Neural crest cell (in vitro differentiated cells): ENCODE data around the gene MYORG. TPM values are rescaled to one million over a fixed set of nuclear protein-coding genes. Genes with fewer than 3 reads are reported as not detected.

Experiments
- DNase-seq: peaks from one replicate; pipeline ENCODE4 v3.0.0; 2021; ENCODE audit warnings: low read depth, mixed read lengths, low spot score
- H3K27ac Mint-ChIP-seq: one replicate; pipeline ENCODE4 v1.8.0; 2021; ENCODE audit warnings: mild to moderate bottlenecking, mixed read lengths; ENCODE audit not compliant: unreplicated experiment
- H3K27me3 Mint-ChIP-seq: 2 replicates; pipeline ENCODE4 v1.8.0; 2021; ENCODE audit warnings: low read depth, mild to moderate bottlenecking, mixed read lengths
- H3K36me3 Mint-ChIP-seq: 2 replicates; pipeline ENCODE4 v1.8.0; 2021; ENCODE audit warnings: low read depth, mild to moderate bottlenecking, mixed read lengths
- H3K4me1 Mint-ChIP-seq: 2 replicates; pipeline ENCODE4 v1.8.0; 2021; ENCODE audit warnings: mixed read lengths
- H3K4me3 Mint-ChIP-seq: one replicate; pipeline ENCODE4 v1.8.0; 2021; ENCODE audit warnings: mild to moderate bottlenecking, mixed read lengths
- H3K9me3 Mint-ChIP-seq: 2 replicates; pipeline ENCODE4 v1.8.0; 2021; ENCODE audit warnings: mixed read lengths
- CTCF ChIP-seq: fragments of 200-600 bp; sonication (generic); conservative IDR thresholded peaks from 2 replicates; pipeline ENCODE4 v1.5.0; 2021; ENCODE audit warnings: antibody characterized with exemption, mild to moderate bottlenecking
- total RNA-seq: library from RNA; stranded (reverse); gene quantifications from 2 replicates; pipeline ENCODE4 v1.2.1, GENCODE V29; 2021

MYORG gene
- total RNA-seq, 1 donor from 2014 or later: 2.0 TPM

GRCh38 chr9:34409154-34409553, 32.5 kb upstream of the MYORG start:
- H3K27ac Mint-ChIP-seq: no peak overlapping the region
- DNase-seq: no peak
- H3K9me3 Mint-ChIP-seq: no peaks in the 10 kb centered on the region
- no peak for TF ChIP-seq CTCF
- H3K4me1 Mint-ChIP-seq: no peaks in the 10 kb centered on the region
- H3K27me3 Mint-ChIP-seq: no peaks in the 10 kb centered on the region
- no peaks in the 10 kb centered on the region for H3K36me3 Mint-ChIP-seq
- no peak overlapping the region for H3K4me3 Mint-ChIP-seq

- H3K36me3 Mint-ChIP-seq: no peaks in the 10 kb centered on the region
These were observed 31.5 kb upstream of the MYORG start for GRCh38 chr9:34408173-34408572.

GRCh38 chr9:34406219-34406618, 29.5 kb upstream of the MYORG start:
- no peaks in the 10 kb centered on the region for H3K27me3 Mint-ChIP-seq
- no peaks in the 10 kb centered on the region for H3K4me1 Mint-ChIP-seq
- no peaks in the 10 kb centered on the region for H3K9me3 Mint-ChIP-seq
- no peak for TF ChIP-seq CTCF
- H3K27ac Mint-ChIP-seq: no peak overlapping the region
- DNase-seq: no peak
- H3K36me3 Mint-ChIP-seq: no peaks in the 10 kb centered on the region
- H3K4me3 Mint-ChIP-seq: no peak overlapping the region

More at GRCh38 chr9:34408173-34408572, 31.5 kb upstream of the MYORG start:
- Mint-ChIP-seq H3K27me3 (no peaks in the 10 kb centered on the region), H3K4me3 (no peak overlapping the region), H3K4me1 (no peaks in the 10 kb centered on the region), H3K27ac (no peak overlapping the region), H3K9me3 (no peaks in the 10 kb centered on the region)
- no peak for DNase-seq
- no peak for TF ChIP-seq CTCF

- no peak overlapping the region for H3K4me3 Mint-ChIP-seq
- no peaks in the 10 kb centered on the region for H3K36me3 Mint-ChIP-seq
- no peaks in the 10 kb centered on the region for H3K9me3 Mint-ChIP-seq
- DNase-seq: no peak
- no peaks in the 10 kb centered on the region for H3K27me3 Mint-ChIP-seq
- H3K27ac Mint-ChIP-seq: no peak overlapping the region
- TF ChIP-seq CTCF: no peak
- H3K4me1 Mint-ChIP-seq: no peaks in the 10 kb centered on the region
These were observed 29.0 kb upstream of the MYORG start for GRCh38 chr9:34405719-34406118.

- Mint-ChIP-seq H3K4me1 (no peaks in the 10 kb centered on the region), H3K36me3 (no peaks in the 10 kb centered on the region), H3K27me3 (no peaks in the 10 kb centered on the region), H3K27ac (no peak overlapping the region), H3K9me3 (no peaks in the 10 kb centered on the region), H3K4me3 (no peak overlapping the region)
- peak; percentile 82 for DNase-seq
- TF ChIP-seq CTCF: peak; percentile 97
These were observed 27.1 kb upstream of the MYORG start for GRCh38 chr9:34403554-34404380.
